Limb (tissue), 2 donors: ENCODE measurements around the gene TRAF3IP1.

Source experiments
- DNase-seq, 2 donors: peaks; one replicate each; pipeline ENCODE4 v3.0.0-alpha.2; 2016; ENCODE audit errors: extremely low spot score in 2 of 2

TRAF3IP1 gene

DNA sequence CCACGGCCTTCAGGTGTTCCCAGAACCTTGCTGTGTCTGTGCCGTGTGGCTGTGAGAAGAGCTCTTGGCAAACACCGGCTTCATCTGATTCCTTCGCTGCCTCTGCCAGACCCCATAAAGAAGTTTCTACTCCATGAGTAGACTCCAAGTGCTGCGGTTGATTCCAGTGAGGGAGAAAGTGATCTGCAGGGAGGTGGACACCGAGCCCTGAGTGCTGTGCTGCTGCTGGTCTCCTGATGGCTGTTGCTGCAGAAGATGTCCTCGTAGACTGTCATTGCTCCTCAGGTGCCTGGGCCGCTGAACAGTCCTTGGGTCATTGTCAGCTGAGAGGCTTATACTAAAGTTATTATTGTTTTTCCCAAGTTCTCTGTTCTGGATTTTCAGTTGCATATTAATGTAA lies 126.1 kb downstream of the TRAF3IP1 start:
- no peak for DNase-seq

DNA sequence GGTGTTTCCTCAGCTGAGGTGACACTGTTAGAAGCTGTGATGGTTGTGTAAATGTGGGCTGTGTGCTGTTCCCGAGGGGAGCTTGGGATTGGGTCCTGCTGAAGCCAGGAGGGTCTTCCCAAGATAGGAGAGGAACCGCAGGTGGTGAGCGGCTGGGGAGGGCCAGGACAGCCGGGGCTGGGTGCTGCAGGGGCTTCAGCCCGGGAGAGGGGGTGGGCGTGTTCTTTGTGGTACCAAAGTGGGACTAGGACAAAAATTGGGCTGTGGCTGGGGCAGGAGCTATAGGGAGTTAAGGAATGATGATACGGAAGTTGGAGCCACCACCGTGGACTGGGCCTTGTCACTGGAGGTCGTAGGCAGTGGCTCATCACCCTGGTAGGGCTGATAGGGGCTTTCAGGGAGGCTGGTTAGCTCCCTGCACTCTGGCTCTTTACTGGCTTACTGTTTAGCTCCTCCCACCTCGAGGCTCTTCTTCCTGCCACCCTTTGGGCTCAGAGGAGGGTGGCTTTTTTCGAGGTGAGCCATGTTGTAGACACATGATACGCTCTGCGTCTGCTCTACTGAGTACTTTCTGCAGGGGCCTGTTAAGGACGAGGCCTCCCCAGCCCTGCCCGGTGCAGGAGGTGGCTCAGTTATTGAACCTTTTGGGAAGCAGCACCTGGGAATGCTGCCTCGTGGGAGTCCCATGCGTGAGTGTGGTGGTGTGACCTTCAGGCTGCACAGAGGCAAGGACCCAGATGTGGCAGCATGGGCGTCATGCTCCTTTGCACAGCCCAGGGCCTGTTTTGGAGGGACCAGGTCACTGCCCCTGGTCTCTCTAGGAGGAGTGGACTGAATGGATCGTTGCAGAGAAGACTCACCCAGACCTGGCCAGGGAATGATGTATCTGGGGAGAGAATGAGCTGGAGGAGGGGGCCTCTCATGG lies 128.0 kb downstream of the TRAF3IP1 start:
- no peak for DNase-seq

DNA sequence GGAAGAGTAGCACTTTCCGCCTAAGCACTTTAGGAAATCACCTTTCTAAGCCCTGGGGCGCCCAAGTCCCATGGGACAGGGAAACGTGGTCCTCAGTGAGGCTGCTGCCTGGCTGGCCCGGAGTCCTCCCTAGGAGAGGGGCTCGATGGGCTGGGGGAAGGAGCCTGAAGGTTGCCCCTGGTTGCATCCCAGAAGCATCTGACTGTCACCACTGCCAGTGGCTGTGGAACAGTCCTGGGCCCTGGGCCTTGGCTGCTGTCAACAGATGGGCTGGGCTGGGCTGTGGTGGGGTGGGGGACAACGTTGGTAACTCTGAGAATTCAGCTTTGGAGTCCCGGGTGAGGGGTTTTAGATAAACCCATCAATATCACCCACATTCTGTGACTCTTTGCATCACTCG lies 128.9 kb downstream of the TRAF3IP1 start:
- no peak for DNase-seq

DNA sequence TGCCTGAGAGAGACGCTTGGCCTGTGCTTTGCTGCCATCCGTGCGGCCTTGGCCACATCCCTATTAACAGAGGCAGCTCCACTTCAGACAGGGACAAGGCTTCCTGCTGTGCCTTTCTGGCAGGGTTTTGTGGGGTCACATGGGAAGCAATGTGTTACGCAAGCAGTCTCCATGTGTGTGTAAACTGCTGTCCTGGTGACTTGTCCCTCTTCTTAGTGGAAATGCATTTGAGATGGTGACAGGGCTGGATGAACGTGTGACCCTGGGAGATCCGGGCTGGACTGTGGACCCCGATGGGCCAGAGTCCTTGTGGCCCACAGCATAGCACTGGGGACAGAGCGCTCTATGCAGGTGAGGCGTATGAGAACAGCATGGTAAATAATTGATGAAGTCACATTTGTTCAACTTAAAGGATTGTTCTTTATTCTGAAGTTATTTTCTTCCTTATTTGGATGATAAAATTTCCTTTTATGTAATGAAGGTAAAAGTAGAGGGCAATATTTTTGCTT lies 129.6 kb downstream of the TRAF3IP1 start:
- no peak for DNase-seq

DNA sequence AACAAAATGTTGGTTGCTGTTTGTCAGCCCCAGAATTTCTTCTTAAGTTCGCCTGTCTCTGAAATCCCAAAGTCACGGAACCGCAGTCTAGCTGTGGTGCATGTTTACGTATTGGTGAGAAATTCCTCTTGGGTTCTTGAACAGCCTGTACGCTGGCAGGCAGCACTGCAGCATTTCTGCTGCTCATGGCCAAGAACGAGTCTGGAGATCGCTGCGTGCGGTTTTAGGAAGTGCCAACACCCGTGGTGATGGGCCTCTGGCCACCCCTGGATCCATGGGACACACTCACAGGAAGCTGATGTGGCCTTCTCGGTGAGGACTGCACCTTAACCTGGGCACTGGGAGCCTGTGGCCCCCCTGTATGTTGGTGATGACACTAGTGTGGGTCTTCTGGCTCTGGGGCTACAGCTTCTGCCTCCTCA lies 130.1 kb downstream of the TRAF3IP1 start:
- DNase-seq, result no peak
